HL-60 (cell line): ENCODE measurements around the gene PLXNA2.

Experiments used
- CTCF ChIP-seq: IDR thresholded peaks from one replicate; pipeline ENCODE4 v1.5.1; 2011; ENCODE audit warnings: low read length, control low read depth, inconsistent platforms; ENCODE audit not compliant: insufficient read depth
- GABPA ChIP-seq: IDR thresholded peaks from 2 replicates; pipeline ENCODE4 v1.6.1; 2012; ENCODE audit warnings: low read depth
- POLR2AphosphoS5 ChIP-seq: IDR thresholded peaks from 2 replicates; pipeline ENCODE4 v1.6.1; 2012; ENCODE audit warnings: low read depth
- REST ChIP-seq: IDR thresholded peaks from 2 replicates; pipeline ENCODE4 v1.6.1; 2012; ENCODE audit warnings: low read depth; ENCODE audit not compliant: insufficient replicate concordance

GRCh38 chr1:207990876-207991582 is 253.2 kb downstream of the PLXNA2 start:
- TF ChIP-seq CTCF (no peak), POLR2AphosphoS5 (no peak), GABPA (no peak), REST (no peak)
